GM12891 (cell line): ENCODE data around the gene DHDDS. TPM values are rescaled to one million over a fixed set of nuclear protein-coding genes. Genes with fewer than 3 reads are reported as not detected.
"Not testable (repeated sequence)": the region's sequence is repeated elsewhere in the genome, so short reads cannot be mapped to it uniquely, and the experiment has no call there.

Source experiments
- DNase-seq: peaks from one replicate; pipeline ENCODE4 v3.0.0; 2011; ENCODE audit warnings: low spot score; ENCODE audit not compliant: insufficient read length
- FAIRE-seq: peaks from 2 replicates; lab custom pipeline; 2011; peaks lifted over from hg19 to GRCh38; lab: Jason Lieb, UNC
- PAX5 ChIP-seq: IDR thresholded peaks from 2 replicates; pipeline ENCODE4 v1.6.1; 2011; ENCODE audit warnings: low read length, moderate library complexity, mild to moderate bottlenecking; ENCODE audit not compliant: insufficient read depth, severe bottlenecking
- POLR2A ChIP-seq: IDR thresholded peaks from 2 replicates; pipeline ENCODE4 v1.6.1; 2011; ENCODE audit warnings: low read depth, low read length, control low read depth
- POLR2AphosphoS5 ChIP-seq: IDR thresholded peaks from 2 replicates; pipeline ENCODE4 v1.6.1; 2011; ENCODE audit warnings: low read depth, low read length, control low read depth
- POU2F2 ChIP-seq: IDR thresholded peaks from 2 replicates; pipeline ENCODE4 v1.6.1; 2011; ENCODE audit warnings: low read depth, mild to moderate bottlenecking, control low read depth, low read length, moderate library complexity
- SPI1 ChIP-seq: IDR thresholded peaks from 2 replicates; pipeline ENCODE4 v1.6.1; 2011; ENCODE audit warnings: low read depth, low read length, control low read depth
- TAF1 ChIP-seq: IDR thresholded peaks from 2 replicates; pipeline ENCODE4 v1.6.1; 2011; ENCODE audit warnings: low read depth, low read length, control low read depth
- polyA plus RNA-seq: library from polyadenylated mRNA; unstranded; fragments of >200 nt; gene quantifications from one replicate; pipeline ENCODE4 v1.2.1, GENCODE V29; 2012; ENCODE audit warnings: low read depth, missing spikeins, inconsistent platforms; ENCODE audit not compliant: missing spikeins

The DHDDS gene
- polyA plus RNA-seq = 21.6 TPM

GRCh38 chr1:26431979-26432695 lies at the start of gene DHDDS:
Gene DHDDS, plus strand, starts transcription at chr1:26432321. Its CDS starts 625 bp downstream, at chr1:26432946.
- TF ChIP-seq POLR2A = peak; percentile 90
- TF ChIP-seq TAF1 = peak; percentile 79
- peak; percentile 79 for TF ChIP-seq SPI1
- no peak for TF ChIP-seq PAX5
- TF ChIP-seq POU2F2 = peak; percentile 57; the same call in 1 of the 2 replicates
- TF ChIP-seq POLR2AphosphoS5 = peak; percentile 88
- FAIRE-seq = peak; percentile 100

GRCh38 chr1:26384076-26384475 lies 48.0 kb upstream of the DHDDS start:
- no peak for FAIRE-seq
- no peak for TF ChIP-seq POLR2A
- TF ChIP-seq TAF1 = no peak
- no peak for TF ChIP-seq POLR2AphosphoS5
- no peak for TF ChIP-seq SPI1
- TF ChIP-seq PAX5 = no peak
- TF ChIP-seq POU2F2 = no peak
- DNase-seq = no peak

More at GRCh38 chr1:26431979-26432695, at the start of gene DHDDS:
- peak; percentile 95 for DNase-seq

- not testable (repeated sequence) for DNase-seq, FAIRE-seq
These were observed 47.1 kb upstream of the DHDDS start for GRCh38 chr1:26385063-26385462.

GRCh38 chr1:26387447-26387846 lies 44.7 kb upstream of the DHDDS start:
- DNase-seq (no peak), FAIRE-seq (no peak)

GRCh38 chr1:26388791-26389445 lies 43.2 kb upstream of the DHDDS start:
- no peak for TF ChIP-seq PAX5
- no peak for DNase-seq
- FAIRE-seq = no peak

More at GRCh38 chr1:26387447-26387846, 44.7 kb upstream of the DHDDS start:
- TF ChIP-seq TAF1 (no peak), SPI1 (no peak)

GRCh38 chr1:26389604-26390247 lies 42.4 kb upstream of the DHDDS start:
- no peak for TF ChIP-seq SPI1
- TF ChIP-seq POLR2A = no peak
- no peak for TF ChIP-seq POLR2AphosphoS5
- no peak for TF ChIP-seq TAF1
- no peak for TF ChIP-seq PAX5
- no peak for TF ChIP-seq POU2F2
- FAIRE-seq = no peak

GRCh38 chr1:26391450-26391849 lies 40.7 kb upstream of the DHDDS start:
- TF ChIP-seq SPI1 = no peak
- no peak for TF ChIP-seq POLR2AphosphoS5
- TF ChIP-seq TAF1 = no peak
- no peak for TF ChIP-seq PAX5
- TF ChIP-seq POLR2A = no peak
- TF ChIP-seq POU2F2 = no peak
- FAIRE-seq (peak; percentile 69), DNase-seq (no peak)

More at GRCh38 chr1:26389604-26390247, 42.4 kb upstream of the DHDDS start:
- DNase-seq = no peak

GRCh38 chr1:26395754-26396153 lies 36.4 kb upstream of the DHDDS start:
- TF ChIP-seq SPI1 (no peak), POU2F2 (no peak), POLR2A (no peak), POLR2AphosphoS5 (no peak), PAX5 (no peak), TAF1 (no peak)
- no peak for DNase-seq
- no peak for FAIRE-seq

- DNase-seq (no peak), FAIRE-seq (no peak)
- TF ChIP-seq SPI1 (no peak), POLR2A (no peak), POLR2AphosphoS5 (no peak), PAX5 (no peak), TAF1 (no peak), POU2F2 (no peak)
These were observed 33.1 kb upstream of the DHDDS start for GRCh38 chr1:26399034-26399433.
